BJ (cell line): ENCODE data around the gene PROSER3. TPM values are rescaled to one million over a fixed set of nuclear protein-coding genes. Genes with fewer than 3 reads are reported as not detected.

Source experiments
- CTCF ChIA-PET: fragments of 350-600 bp; formaldehyde crosslinking; extraction: SDS; loops from one replicate; lab custom pipeline; 2021; ENCODE audit warnings: antibody characterized with exemption, inconsistent platforms; lab: Yijun Ruan, JAX
- POLR2A ChIA-PET: fragments of 300-600 bp; sonication (Branson Sonifier 250); formaldehyde crosslinking; extraction: SDS; loops from one replicate; lab custom pipeline; 2021; ENCODE audit warnings: antibody characterized with exemption; lab: Charles Lee
- DNase-seq: peaks from one replicate; pipeline ENCODE4 v3.0.0-alpha.2; 2011; ENCODE audit warnings: low read depth
- H3K27me3 ChIP-seq: 2 replicates; pipeline ENCODE4 v1.6.0; 2011; ENCODE audit warnings: low read length; ENCODE audit not compliant: control insufficient read depth, insufficient read depth
- H3K36me3 ChIP-seq: 2 replicates; pipeline ENCODE4 v1.5.1; 2011; ENCODE audit warnings: low read length; ENCODE audit not compliant: control insufficient read depth, insufficient read depth
- H3K4me3 ChIP-seq: 2 replicates; pipeline ENCODE4 v1.5.1; 2011; ENCODE audit warnings: low read depth, mild to moderate bottlenecking, control low read depth, low read length
- CTCF ChIP-seq: IDR thresholded peaks from 2 replicates; pipeline ENCODE4 v1.5.1; 2011; ENCODE audit warnings: low read depth, mild to moderate bottlenecking, control low read depth, inconsistent platforms, low read length, moderate library complexity; ENCODE audit not compliant: insufficient read depth
- polyA plus RNA-seq: library from polyadenylated mRNA; depleted of rRNA; stranded (reverse); fragments of >200 nt; gene quantifications from 2 replicates; pipeline ENCODE4 v1.2.3, GENCODE V29; 2011

PROSER3 gene
- polyA plus RNA-seq, 1 experiment, result 9.4 TPM

DNA sequence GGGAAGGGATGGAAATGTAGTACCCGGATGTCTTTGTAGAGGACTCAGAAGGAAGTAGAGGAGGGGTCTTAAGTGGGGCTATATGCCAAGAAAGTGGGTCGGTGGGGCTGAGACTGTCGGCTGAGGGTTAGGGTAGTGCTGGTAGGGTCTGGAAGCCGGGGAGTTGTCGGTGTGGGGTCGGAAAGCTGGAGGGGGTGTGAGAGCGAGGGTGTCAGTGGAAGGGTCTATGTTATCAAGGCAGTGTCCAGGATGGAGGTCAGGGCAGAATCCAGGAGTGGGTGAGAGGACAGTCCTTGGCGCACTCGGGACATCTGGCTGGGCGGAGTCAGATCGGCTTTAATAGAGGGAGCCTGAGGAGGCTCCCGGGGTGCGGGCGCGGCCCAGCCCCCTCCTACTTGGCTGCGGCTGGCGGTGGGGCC lies 2.8 kb upstream of the PROSER3 start:
- H3K4me3 ChIP-seq, result peak overlapping the region; percentile 52
- no peak for TF ChIP-seq CTCF
- H3K27me3 ChIP-seq, result no peaks in the 10 kb centered on the region
- DNase-seq, result no peak
- CTCF ChIA-PET, result no interaction called here
- H3K36me3 ChIP-seq, result peaks cover 13% of the 10 kb centered on the region
- POLR2A ChIA-PET, result no interaction called here

GRCh38 chr19:35755550-35756376 lies 2.2 kb upstream of the PROSER3 start:
- no peak for DNase-seq
- ChIA-PET CTCF (interaction anchor here (1.2 kb wide), 1 partner anchor 9 kb away, joined by 3 read pairs; no protein-coding TSS in a partner anchor), POLR2A (interaction anchor here (0.6 kb wide), 1 partner anchor 39 kb away, joined by 3 read pairs; no protein-coding TSS in a partner anchor)
- TF ChIP-seq CTCF, result no peak
- no peaks in the 10 kb centered on the region for H3K27me3 ChIP-seq
- peaks cover 14% of the 10 kb centered on the region for H3K36me3 ChIP-seq
- peak overlapping the region; percentile 52 for H3K4me3 ChIP-seq

DNA sequence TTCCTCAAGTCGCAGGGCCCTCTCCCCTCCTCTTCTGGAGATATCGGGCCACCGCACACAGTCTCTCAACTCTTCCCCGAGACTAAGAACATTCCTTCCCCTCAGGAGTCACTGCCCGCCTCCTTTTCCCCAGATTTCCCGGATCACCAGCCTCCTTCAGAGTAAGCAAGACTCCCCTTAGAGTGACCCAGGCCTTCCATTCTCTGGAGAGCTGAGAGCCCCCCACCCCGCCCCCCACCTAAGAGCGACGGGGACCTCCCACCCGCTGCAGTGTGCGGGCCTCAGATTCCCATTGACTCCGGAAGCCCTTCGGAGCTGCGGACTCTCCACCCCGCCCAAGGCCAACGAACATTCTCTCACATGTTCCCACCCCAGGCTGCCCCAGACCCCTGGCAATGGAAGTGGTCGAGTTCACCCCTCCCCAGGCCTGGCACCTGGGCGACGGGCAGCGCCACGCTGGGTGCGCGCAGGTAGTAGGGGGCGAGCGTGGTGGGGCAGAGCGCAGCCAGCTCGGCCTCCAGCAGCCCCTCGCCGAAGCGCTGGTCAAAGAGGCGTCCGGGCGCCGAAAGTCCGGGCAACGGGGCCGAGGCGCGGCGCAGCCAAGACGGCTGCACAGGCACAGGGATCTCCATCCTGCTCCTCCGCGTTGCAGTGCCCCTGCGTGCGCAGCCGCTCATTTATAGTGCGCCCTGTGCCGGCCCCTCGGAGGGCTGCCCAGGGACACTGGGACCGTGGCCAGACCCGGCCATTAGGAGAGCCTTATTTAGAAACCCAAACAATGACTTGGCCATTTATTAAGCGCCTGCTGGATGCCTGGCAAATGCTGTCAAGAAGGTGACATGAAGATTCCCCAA lies 1.4 kb upstream of the PROSER3 start, which contains the start of gene HSPB6:
HSPB6 (minus strand) TSS at position 653 of the 854 bp plus-strand sequence; CDS start at position 632, 21 bp downstream.
- no peak for DNase-seq
- POLR2A ChIA-PET, result interaction anchor here (0.6 to 1.6 kb wide), 2 partner anchors 8 to 12 kb away, joined by 5 to 6 read pairs; partner anchors contain the start of gene LIN37
- no peak for TF ChIP-seq CTCF
- no peaks in the 10 kb centered on the region for H3K27me3 ChIP-seq
- H3K4me3 ChIP-seq, result peak within 1 kb of the TSS; percentile 52
- peaks cover 15% of the 10 kb centered on the region for H3K36me3 ChIP-seq
- CTCF ChIA-PET, result interaction anchor here (1.2 kb wide), 1 partner anchor 9 kb away, joined by 3 read pairs; no protein-coding TSS in a partner anchor

GRCh38 chr19:35757231-35757748 lies 686 bp upstream of the PROSER3 start:
- 0 out of 2 replicates have a peak, but pooled peaks have one; percentile 20 for TF ChIP-seq CTCF
- H3K36me3 ChIP-seq, result peaks cover 18% of the 10 kb centered on the region
- ChIA-PET POLR2A (interaction anchor here (0.6 to 1.6 kb wide), 2 partner anchors 9 to 12 kb away, joined by 5 to 6 read pairs; partner anchors contain the start of gene LIN37), CTCF (interaction anchor here (1.2 kb wide), 1 partner anchor 8 kb away, joined by 3 read pairs; no protein-coding TSS in a partner anchor)
- no peaks in the 10 kb centered on the region for H3K27me3 ChIP-seq
- peak; percentile 34 for DNase-seq
- peak overlapping the region; percentile 52 for H3K4me3 ChIP-seq
